Activated T-helper 1 cell treated with anti-CD3 and anti-CD28 coated beads, Interleukin-2, amount 50 U/mL, for 16 hours (primary cell): ENCODE results near the gene SST.

Experiments used
- DNase-seq, 2 donors: peaks; one replicate each; pipeline ENCODE4 v3.0.0-alpha.2; 2020; ENCODE audit warnings: low read depth in 1 of 2, low spot score in 1 of 2

SST gene

DNA sequence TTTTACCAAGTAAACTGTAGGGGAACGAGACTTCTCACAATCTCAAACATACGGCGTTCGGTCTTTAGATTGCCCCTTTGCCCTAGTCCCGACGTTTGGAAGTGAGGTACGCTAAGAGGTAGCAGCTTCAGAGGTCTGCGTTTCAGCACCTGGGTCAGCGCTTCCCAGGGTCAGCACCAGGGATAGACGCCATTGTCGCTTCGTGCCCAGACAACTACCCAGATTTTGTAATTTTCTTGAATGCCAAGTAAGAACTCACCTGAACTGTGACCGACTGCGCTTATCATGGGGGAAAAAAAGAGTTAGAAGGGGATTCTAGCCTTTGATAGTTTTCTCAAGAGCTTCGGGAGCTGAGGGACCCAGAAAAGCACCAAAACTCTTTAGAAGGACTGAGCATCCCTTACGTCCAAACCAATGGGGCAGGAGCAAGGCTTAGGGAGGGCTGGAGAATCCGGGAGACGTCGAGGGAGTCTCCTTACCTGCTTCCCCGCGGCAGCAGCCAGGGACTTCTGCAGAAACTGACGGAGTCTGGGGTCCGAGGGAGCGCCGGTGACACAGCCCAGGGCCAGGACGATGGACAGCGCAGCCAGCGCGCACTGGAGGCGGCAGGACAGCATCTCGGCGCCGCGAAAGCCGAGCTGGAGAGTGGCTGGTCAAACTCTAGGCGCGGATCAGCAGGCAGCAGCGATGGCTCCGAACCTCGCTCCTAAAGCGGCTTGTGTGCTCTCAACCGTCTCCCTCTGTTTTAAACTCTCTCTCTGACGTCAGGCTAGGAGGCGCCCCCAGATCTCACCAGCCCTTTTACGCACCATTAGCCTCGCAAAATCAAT, at the start of gene SST:
TSS of gene SST (minus strand) at position 720 of the 830 bp plus-strand sequence. CDS start at position 617, 103 bp downstream.
- DNase-seq, result no peak

DNA sequence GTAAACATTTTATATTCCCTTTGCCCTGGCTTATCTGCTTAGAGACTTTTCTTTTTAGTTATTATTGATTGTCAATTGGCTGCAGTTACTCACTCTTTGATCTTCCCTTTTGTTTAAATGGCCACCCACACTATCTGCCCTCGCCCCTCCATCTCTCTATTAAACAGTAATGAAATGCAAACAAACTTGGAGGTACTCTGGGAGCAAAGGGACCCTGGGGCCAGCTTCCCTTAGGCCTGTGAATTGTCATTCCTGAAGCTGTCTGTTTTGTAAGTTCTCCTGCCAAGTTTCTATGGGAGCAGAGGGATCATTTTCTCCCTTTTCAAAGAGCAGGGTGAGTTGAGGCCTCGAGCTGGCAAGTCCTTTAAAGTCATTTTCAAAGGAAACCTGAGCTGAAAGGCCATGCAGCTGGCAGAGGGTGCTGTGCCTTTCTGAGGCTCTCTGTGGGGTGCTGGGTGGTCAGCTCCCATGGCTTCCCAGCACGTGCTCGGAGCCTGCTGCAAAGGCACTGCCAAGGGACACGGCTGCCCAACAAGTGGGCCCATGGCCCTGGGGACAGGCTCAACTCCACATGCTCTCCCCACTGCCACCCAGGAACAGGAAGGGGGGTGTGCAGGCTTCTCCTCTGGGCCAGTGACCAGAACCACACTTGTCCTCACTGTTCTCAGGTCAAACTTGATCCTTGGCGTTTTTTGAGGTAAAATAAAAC, 49.6 kb upstream of the SST start:
- DNase-seq, result no peak

DNA sequence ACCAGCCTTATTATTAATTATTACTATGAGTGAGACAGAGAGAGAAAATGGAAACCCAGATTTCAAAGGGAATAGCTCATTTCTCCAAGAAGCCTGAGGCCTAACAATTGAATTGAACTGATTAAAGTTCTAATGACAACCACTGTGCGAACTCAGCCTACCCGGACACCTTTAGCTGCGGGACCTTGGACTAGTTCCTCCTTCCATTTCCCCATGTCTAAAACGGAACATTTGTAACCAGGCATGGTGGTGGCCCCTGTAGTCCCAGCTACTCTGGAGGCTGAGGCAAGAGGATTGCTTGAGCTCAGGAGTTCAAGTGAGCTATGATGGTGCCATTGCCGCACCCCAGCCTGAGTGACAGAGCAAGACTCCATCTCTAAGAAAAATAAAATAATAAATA, 48.6 kb upstream of the SST start:
- no peak for DNase-seq

DNA sequence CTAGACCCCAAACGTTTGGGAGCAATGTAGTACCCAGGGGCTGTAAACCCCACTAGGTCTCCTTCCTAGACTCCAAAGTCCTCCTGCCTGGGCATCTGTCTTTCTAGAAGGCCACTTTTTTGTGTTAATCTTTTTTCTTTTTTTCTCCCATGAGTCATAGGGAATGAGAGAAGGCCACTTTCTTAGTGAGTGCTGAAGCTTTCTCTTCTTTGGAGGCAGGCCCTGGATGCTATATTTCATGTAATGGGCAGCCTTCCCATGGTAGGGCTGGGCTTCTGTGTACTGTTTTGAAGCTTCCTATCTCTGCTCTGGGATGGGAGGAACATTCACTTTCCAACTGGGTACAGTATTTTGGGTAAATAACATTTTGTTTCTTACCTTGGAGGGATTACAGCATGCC, 47.4 kb upstream of the SST start:
- no peak for DNase-seq

DNA sequence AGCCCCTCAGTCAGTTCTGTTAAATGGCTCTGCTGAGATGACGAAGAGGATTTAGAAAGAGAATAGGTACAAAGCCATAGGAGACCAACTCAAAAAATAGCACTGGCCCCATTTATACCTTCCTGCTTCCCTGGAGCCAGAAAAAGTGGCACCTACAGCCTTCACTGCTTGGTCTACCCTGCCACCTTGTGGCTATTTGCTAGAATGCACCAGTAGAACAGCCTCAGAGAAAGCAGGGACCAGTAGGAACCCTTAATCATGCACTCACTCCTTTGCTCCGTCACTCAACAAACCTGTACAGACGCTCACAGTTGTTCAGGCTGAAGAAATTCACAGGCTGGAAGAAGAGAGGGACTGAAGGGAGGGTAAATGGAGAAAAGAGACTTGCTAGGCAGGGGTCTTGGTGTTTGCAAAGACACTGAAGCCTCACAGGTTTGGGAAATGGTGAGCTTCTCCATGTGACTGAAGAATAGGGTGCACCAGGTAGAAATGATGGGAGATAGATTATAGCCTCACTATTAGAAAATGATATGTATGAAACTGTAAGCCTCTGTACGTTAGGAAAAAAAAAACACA, 44.3 kb upstream of the SST start:
- DNase-seq, result peak; percentile 30 to 52

DNA sequence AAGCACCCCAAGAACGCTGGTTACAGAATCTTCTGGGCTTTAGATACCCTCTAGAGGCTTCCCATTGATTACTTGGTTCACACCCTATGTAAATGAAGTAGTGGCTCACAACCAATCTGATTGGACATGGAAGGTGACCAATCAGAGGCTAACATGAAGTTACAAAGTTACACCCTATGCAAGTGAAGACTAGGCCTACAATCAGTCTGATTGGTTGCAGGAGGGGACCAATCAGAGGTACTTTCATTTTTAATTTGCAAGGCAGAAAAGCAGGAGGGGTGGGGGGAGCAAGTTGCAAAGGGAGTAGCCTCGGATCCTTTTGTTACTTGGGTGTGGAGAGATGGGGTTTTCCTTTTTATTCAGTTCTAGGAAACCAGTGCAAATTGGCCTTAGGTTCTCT, 43.3 kb upstream of the SST start:
- no peak for DNase-seq

DNA sequence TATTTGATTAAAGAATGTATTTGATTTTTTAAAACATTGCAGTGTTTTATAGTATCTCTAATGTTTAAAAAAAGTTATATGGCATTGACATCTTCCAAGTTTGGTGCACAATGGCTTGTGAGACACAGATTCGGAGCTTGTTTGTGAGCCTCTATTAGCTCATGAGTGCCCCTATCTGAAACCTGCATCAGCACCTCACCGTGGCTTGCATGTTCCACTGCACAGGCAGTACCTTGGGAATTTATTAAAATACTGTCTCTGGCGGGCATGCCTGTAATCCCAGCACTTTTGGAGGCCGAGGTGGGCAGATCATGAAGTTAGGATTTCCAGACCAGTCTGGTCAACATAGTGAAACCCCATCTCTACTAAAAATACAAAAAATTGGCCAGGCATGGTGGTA, 39.0 kb upstream of the SST start:
- DNase-seq, result no peak

DNA sequence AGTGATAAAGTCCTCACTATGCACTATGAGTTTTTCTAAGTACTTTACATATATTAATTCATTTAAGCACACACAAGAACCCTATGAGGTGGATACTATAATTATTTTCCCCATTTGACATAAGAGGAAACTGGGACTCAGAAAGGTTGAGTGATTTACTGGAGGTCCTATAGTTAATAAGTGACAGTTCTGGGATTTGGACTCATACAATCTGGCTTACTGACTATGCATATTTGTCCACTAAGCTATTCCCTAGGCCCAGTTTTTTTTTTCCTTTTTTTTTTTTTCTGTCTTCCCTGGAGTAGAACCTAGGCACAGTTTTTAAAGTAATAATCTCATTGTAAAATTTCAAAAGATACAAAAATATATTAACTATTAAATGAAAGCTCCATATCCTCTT, 38.5 kb upstream of the SST start:
- DNase-seq, result no peak

DNA sequence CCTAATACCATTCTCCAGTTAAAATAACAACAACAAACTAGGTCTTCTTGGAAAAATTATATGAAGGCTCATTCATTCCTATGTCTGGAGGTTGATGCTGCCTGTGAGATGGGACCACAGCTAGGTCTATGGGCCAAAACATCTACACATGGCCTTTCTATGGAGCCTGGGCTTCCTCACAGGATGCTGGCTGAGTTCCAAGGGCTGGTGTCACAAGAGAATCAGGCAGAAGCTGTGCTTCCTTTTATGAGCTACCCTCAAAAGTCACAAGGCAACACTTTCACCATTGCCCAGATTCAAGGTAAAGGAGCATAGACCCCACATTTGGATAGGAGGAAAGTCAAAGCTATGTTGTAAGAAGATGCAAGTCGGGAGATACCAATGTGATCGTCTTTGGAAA, 36.8 kb upstream of the SST start:
- no peak for DNase-seq

DNA sequence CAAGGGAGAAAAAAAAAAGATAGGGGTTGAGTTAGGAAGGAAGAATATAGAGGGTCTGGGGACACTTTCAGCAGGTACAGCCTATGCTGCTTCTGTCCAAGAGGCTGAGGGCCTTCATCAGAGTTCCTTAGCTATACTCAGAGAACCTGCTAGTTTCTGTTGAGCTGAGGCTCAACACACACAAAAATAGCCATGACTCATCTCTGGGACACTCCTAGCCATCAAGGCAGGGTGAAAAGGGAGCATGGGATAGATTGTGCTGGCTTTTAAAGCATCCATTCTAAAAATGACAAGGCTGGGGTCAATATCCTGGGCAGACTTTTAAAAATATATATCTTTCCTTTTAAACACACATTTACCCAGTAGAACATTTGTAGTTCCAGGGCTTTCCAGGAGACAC, 35.0 kb upstream of the SST start:
- no peak for DNase-seq

DNA sequence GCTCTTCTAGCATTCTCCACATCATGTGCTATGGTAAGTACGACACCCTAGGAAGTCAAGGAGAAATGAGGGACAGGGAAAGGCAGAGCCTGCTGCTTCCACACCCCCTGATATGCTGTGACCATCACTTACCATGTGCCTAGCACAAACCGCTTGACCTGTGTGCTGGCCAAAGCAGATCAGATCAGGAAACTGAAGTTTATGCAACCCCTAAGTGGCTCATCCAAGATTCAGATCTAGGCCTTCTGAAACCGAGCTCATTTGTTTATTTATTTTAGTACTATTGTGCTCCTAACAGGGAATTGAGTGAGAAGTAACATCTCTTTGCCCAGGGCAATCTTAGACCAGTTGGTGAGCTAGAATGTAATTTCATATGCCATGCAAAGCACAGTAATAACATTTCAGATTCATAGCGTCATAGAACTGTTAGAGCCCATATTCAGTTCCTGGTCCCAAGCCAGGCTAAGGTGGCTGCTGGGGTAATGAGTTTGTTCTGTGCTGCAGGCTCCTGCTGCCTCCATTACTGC, 32.4 kb upstream of the SST start, which contains the start of gene RTP2:
TSS of gene RTP2 (minus strand) at position 51 of the 527 bp plus-strand sequence. CDS start 429 bp downstream, outside the sequence.
- no peak for DNase-seq

DNA sequence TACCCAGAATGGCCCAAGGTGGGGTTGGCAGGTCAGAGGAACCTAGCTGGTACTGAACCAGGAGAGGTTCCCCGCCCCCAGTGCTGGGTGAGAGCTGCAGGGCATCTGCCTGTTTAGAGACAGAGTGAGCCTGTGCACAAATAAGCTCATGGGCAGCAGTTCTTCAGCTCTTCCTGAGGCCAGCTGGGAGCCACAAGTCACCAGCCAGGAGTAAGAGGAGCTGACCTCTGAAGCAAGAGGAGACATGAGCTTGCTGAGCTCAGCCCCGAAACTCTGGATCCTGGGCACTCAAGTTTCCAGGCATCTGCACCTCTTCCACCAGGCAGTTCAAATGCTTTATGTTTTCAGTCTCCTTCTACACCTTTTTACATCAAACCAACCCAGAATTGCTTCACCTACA, 30.1 kb upstream of the SST start:
- no peak for DNase-seq

DNA sequence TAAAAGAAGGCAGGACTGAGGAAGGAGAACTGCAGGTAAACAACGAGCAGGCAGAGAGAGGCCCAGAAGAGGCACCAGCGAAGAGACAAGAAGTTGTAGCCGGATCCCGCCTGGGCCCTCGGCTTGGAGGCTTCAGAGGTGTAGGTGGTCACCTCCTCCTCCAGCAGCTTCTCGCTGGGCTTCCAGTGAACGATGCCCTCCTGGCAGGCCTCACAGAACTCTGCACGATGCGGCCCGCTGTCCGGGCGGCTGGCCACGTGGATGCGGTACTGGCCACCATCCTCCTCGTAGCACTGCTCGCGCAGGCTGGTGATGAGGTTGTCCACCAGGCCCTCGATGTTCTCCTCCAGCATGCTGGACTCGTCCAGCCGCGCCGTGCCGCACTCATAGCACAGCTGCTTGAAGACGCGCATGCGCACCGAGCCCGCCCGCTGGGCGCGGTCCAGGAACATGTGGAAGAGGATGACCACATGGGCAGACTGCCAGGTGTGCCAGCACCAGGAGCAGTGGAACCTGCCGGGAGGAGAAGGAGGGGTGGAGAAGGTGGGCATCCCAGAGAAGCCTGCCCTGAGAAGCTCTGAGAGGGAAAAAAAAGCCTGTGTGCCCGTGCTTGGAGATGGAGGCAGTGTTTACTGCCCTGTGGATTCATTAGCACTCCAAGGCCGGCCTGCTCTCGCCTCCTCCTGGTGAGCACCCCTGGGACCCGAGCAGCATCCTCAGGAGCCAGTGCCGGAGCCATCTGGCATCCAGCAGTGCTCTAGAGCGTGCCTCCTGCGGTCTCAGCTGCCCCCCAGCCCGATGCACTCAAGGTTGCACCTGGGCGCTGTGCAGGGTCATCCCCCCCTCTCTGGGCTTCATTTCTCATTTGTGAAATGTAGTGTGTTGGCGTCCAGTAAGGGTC, 28.6 kb upstream of the SST start:
- no peak for DNase-seq

DNA sequence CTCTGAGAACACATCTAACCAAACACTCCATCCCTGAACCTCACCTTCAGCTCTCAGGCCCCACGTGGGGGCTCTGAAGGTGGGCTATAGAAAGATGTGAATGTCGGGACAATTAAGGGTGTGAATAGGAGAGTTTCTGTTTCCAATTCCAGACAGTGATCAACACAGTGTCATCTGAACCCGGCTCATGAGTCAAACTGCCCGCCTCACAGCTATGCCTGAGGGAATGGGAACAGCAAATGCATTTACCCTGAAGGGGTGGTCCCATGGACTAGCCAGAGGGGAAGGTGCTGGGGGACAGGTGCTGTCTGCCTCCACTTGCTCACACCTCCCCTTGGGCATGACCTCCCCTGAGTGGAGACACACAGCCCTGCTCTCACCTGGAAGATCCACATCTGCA, 25.8 kb upstream of the SST start:
- DNase-seq, result no peak

DNA sequence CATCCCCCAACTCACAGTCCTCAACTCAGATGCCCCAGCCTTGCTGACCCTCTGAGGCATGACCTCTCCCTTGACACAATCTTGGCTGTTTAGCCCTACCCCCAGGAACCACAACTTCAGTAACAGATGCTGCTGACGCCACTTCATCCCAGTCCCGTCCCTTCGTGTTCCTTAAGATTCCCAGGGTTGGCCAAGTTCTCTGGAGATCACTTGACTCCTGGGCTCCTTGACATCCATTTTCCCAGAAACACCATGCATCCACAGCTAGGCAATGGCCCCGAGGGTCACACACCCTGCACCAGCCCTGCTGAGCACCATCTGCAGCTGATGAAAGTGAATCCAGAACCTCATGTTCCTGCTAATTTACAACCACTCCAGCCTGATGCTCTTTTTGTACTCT, 25.3 kb upstream of the SST start:
- no peak for DNase-seq

DNA sequence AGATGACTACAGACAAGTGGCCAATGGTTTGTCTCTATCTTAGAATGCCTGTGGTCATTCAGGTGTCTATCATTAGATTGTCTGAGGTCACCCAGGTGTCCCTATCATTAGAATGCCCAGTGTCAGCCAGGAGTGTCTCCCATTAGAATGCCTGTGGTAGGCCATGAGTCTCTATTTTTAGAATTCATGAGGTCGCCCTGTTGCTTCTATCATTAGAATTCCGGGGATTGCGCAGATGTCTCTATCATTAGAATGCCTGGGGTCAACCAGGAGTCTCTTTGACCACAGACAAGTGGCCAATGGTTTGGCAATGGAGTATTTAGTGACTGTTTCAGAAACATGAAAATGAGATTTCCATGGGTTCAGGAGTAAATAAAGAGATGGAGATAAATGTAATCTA, 24.6 kb upstream of the SST start:
- no peak for DNase-seq

DNA sequence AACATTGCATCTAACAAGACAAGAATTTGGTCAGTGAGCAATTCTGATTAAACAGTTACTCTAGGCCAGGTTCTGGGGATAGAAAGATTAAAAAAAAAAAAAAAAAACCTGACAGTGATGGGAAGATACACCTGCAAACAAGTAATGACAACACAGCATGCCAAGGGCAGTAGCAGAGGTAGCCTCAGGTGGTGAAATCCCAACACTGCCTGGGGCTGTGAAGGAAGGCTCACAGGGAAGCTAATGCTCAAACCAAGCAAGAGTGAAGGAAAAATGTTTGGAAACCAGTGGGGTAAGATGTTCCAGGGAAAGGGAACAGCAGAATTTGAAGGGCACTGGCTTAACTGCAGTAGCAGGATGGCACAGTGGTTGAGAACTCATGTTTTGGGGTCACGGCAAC, 23.2 kb upstream of the SST start:
- DNase-seq, result no peak

DNA sequence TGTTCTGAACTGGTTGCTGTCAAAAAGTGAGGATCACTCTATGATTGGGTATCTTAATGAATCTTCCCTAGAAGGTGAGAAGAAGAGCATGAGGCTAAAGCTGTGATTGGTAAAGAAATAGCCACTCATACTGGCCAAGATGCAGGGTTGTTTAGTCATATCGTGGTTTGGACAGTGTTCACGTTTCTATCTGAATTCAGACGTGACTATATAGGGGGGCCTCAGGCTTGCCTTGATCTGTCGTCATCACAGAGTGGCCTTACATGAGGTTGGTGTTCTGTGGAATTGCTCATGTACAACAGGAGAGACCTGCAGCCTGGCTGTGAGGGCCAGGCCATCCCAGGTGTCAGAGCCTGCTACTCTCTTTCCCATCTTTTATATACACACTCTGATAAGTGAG, 19.8 kb upstream of the SST start:
- DNase-seq, result no peak

DNA sequence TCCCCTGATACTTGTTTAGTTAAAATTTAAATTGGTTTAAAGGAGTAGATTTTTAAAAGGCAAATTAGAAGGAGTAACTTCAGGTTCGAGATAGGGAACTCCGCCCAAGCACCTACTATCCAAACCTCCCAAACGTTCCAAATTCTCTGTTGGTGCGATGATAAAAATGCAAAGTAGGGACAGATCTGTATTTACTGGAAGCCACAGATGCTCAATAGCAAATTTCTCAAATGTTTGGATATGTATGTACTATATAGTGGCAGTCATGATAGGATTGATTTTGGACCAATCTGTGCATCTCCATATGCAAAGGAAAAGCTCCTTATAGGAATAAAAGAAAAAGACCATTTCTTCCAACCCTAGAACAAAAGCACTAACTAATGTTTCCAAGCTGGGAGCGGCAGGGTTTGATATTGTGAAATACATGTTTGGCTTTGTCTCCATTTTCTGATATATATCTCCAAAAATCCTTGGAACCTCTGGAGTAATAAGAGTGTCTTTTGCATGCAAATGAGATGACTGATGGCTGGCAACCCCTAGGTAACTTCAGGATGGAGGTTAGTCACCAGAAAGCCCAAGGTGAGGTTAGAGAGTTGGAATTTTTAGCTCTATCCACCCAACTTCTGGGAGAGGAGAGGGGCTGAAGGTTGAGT, 16.6 kb upstream of the SST start:
- no peak for DNase-seq

DNA sequence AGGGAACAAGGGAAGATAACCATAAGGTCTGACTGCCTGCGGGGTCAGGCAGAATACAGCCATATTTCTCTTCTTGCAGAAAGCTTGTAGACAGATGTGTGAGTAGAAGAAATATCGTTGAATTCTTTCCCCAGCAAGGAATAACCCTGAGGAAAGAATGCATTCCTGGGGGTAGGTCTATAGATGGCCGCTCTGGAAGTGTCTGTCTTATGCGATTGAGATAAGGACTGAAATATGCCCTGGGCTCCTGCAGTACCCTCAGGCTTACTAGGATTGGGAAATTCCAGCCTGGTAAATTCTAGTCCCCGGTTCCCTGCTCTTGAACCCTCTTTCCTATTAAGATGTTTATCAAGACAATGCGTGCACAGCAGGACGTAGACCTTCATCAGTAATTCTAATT, 15.8 kb upstream of the SST start:
- no peak for DNase-seq
